GM12878 (cell line): ENCODE results near the gene CENATAC. TPM values are rescaled to one million over a fixed set of nuclear protein-coding genes. Genes with fewer than 3 reads are reported as not detected.
A peak's percentile ranks its signal among the peaks of the same experiment; 100 is the strongest.

Experiments
- BMI1 ChIP-seq: fragments of 450-650 bp; IDR thresholded peaks from 2 replicates; pipeline ENCODE4 v1.6.1; 2016; ENCODE audit warnings: mild to moderate bottlenecking, moderate library complexity, borderline replicate concordance
- JUNB ChIP-seq: IDR thresholded peaks from 2 replicates; pipeline ENCODE4 v1.6.1; 2016; ENCODE audit warnings: antibody characterized with exemption, mild to moderate bottlenecking
- LARP7 ChIP-seq: fragments of 450-650 bp; IDR thresholded peaks from 2 replicates; pipeline ENCODE4 v1.6.1; 2017; ENCODE audit warnings: mild to moderate bottlenecking
- MTA2 ChIP-seq: fragments of 450-650 bp; IDR thresholded peaks from 2 replicates; pipeline ENCODE4 v1.6.1; 2016; ENCODE audit warnings: low read depth, mild to moderate bottlenecking, moderate library complexity
- MYB ChIP-seq: fragments of 150-350 bp; IDR thresholded peaks from 2 replicates; pipeline ENCODE4 v1.6.1; 2014; ENCODE audit warnings: mild to moderate bottlenecking, low read depth, low read length, borderline replicate concordance
- POLR2AphosphoS2 ChIP-seq: IDR thresholded peaks from 2 replicates; pipeline ENCODE4 v1.6.1; 2011; ENCODE audit warnings: low read depth, mild to moderate bottlenecking, low read length, improper control_type of control experiment, moderate library complexity
- TCF7 ChIP-seq: IDR thresholded peaks from 2 replicates; pipeline ENCODE4 v1.6.1; 2014; ENCODE audit warnings: antibody characterized with exemption, borderline replicate concordance
- WRNIP1 ChIP-seq: IDR thresholded peaks from 2 replicates; pipeline ENCODE4 v1.6.1; 2011; ENCODE audit warnings: low read depth, low read length, improper control_type of control experiment, borderline replicate concordance
- ZBED1 ChIP-seq: IDR thresholded peaks from 2 replicates; pipeline ENCODE4 v1.6.1; 2016; ENCODE audit warnings: borderline replicate concordance
- ZNF24 ChIP-seq: fragments of 450-650 bp; IDR thresholded peaks from 2 replicates; pipeline ENCODE4 v1.6.1; 2017; ENCODE audit warnings: antibody characterized with exemption, mild to moderate bottlenecking
- polyA plus RNA-seq, 11 experiments: library from polyadenylated mRNA; depleted of rRNA in 4 of 11; unstranded in 6 of 11; stranded (reverse) in 5 of 11; fragments of >200 nt; fragmentation: Nextera tagmentation in 4 of 11; fragmentation: Illumina TruSeq in 1 of 11; extraction: Ambion mirVana in 4 of 11; extraction: Trizol in 1 of 11; gene quantifications; 1 replicate in 1 of 11; 2 replicates in 10 of 11; pipeline versions ENCODE4 v1.2.1 to v1.2.3, GENCODE V29; 2011 to 2016; ENCODE audit warnings: inconsistent platforms in 2 of 11, missing spikeins in 2 of 11, low read depth in 1 of 11
- total RNA-seq, 4 experiments: library from RNA; depleted of rRNA in 3 of 4; stranded (reverse); fragments of >200 nt in 3 of 4; fragmentation: Illumina TruSeq in 1 of 4; extraction: Trizol in 1 of 4; gene quantifications; 2 replicates each; pipeline versions ENCODE4 v1.2.1 to v1.2.3, GENCODE V29; 2013 to 2021
- TF ChIP-seq, protein P1 (sequence below): fragments of 450-650 bp; IDR thresholded peaks from 2 replicates; pipeline ENCODE4 v1.6.1; 2017; ENCODE audit warnings: mild to moderate bottlenecking, low read depth, inconsistent platforms; ENCODE audit not compliant: poor library complexity, severe bottlenecking
- TF ChIP-seq, protein P2 (sequence below): IDR thresholded peaks from 2 replicates; pipeline ENCODE4 v1.6.1; 2011; ENCODE audit warnings: low read depth, low read length, improper control_type of control experiment, borderline replicate concordance
- TF ChIP-seq, protein P3 (sequence below): IDR thresholded peaks from 2 replicates; pipeline ENCODE4 v1.6.1; 2011; ENCODE audit warnings: borderline replicate concordance, low read depth, mild to moderate bottlenecking, moderate library complexity, mixed read lengths, low read length; ENCODE audit not compliant: insufficient read depth; ENCODE audit errors: extremely low read length
- TF ChIP-seq, protein P4 (sequence below): IDR thresholded peaks from 2 replicates; pipeline ENCODE4 v1.6.1; 2012; ENCODE audit warnings: low read depth, low read length, improper control_type of control experiment
- TF ChIP-seq, protein P5 (sequence below): IDR thresholded peaks from 2 replicates; pipeline ENCODE4 v1.6.1; 2012; ENCODE audit warnings: mild to moderate bottlenecking, low read depth, low read length
- TF ChIP-seq, protein P6 (sequence below): IDR thresholded peaks from 2 replicates; pipeline ENCODE4 v1.6.1; 2011; ENCODE audit warnings: mild to moderate bottlenecking, low read depth, low read length, moderate library complexity; ENCODE audit not compliant: insufficient replicate concordance

Gene CENATAC
- total and polyA plus RNA-seq, 10 of the 15 experiments (the other 5 are each of a cell fraction or from before 2014, with no cell fraction given) = 4.8 to 37.1 (median 24.1) TPM

DNA sequence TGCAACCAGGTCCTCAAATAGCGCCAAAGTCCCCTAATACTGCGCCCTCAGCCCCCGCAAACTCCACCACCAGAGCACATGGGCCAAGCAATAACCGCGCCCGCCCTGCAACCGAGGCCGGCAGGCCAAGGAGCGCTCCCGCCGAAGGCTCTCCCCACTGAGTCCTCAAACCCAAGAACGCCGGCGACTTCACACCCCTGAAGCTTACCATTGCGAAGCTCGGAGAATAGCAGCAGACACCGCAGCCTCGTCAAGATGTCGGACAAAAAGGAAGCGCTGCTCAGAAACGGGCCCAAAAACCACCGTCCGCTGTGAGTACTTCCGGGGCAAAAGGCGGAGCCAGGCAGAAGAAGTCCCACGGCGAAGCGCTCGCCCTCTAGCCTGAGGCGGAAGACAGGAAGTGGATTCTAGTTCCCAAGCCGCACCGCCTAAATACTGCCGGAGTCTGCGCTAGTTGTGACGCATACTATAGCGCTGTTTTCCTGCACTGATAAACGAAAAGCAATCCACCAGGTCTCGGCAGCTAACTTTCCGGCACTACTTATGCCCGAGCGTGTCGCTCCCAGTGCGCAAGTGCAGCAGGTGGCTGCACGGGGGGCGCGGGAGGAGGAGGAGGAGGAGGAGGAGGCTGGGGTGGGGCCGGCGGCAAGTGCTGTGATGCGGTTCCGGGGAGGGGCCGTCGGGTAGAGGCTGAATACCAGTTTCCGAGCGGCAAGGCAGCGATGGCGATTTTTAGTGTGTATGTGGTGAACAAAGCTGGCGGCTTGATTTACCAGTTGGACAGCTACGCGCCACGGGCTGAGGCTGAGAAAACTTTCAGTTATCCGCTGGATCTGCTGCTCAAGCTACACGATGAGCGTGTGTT lies 20.4 kb downstream of the CENATAC start, which contains the start of the genes RPS25 and TRAPPC4 (continued):
- TF ChIP-seq, protein P1, sequence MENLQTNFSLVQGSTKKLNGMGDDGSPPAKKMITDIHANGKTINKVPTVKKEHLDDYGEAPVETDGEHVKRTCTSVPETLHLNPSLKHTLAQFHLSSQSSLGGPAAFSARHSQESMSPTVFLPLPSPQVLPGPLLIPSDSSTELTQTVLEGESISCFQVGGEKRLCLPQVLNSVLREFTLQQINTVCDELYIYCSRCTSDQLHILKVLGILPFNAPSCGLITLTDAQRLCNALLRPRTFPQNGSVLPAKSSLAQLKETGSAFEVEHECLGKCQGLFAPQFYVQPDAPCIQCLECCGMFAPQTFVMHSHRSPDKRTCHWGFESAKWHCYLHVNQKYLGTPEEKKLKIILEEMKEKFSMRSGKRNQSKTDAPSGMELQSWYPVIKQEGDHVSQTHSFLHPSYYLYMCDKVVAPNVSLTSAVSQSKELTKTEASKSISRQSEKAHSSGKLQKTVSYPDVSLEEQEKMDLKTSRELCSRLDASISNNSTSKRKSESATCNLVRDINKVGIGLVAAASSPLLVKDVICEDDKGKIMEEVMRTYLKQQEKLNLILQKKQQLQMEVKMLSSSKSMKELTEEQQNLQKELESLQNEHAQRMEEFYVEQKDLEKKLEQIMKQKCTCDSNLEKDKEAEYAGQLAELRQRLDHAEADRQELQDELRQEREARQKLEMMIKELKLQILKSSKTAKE = peak; percentile 19
- TF ChIP-seq LARP7 (no peak; the same call in 1 of the 2 replicates), MTA2 (peak; percentile 94), POLR2AphosphoS2 (peak; percentile 59; the same call in 1 of the 2 replicates), BMI1 (no peak), TCF7 (no peak), JUNB (no peak), ZBED1 (no peak), WRNIP1 (no peak), ZNF24 (no peak), MYB (no peak)
- TF ChIP-seq, protein P2, sequence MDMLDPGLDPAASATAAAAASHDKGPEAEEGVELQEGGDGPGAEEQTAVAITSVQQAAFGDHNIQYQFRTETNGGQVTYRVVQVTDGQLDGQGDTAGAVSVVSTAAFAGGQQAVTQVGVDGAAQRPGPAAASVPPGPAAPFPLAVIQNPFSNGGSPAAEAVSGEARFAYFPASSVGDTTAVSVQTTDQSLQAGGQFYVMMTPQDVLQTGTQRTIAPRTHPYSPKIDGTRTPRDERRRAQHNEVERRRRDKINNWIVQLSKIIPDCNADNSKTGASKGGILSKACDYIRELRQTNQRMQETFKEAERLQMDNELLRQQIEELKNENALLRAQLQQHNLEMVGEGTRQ = no peak
- TF ChIP-seq, protein P3, sequence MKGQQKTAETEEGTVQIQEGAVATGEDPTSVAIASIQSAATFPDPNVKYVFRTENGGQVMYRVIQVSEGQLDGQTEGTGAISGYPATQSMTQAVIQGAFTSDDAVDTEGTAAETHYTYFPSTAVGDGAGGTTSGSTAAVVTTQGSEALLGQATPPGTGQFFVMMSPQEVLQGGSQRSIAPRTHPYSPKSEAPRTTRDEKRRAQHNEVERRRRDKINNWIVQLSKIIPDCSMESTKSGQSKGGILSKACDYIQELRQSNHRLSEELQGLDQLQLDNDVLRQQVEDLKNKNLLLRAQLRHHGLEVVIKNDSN = no peak
- TF ChIP-seq, protein P4, sequence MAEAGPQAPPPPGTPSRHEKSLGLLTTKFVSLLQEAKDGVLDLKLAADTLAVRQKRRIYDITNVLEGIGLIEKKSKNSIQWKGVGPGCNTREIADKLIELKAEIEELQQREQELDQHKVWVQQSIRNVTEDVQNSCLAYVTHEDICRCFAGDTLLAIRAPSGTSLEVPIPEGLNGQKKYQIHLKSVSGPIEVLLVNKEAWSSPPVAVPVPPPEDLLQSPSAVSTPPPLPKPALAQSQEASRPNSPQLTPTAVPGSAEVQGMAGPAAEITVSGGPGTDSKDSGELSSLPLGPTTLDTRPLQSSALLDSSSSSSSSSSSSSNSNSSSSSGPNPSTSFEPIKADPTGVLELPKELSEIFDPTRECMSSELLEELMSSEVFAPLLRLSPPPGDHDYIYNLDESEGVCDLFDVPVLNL = peak; percentile 6; the same call in 1 of the 2 replicates
- TF ChIP-seq, protein P5, sequence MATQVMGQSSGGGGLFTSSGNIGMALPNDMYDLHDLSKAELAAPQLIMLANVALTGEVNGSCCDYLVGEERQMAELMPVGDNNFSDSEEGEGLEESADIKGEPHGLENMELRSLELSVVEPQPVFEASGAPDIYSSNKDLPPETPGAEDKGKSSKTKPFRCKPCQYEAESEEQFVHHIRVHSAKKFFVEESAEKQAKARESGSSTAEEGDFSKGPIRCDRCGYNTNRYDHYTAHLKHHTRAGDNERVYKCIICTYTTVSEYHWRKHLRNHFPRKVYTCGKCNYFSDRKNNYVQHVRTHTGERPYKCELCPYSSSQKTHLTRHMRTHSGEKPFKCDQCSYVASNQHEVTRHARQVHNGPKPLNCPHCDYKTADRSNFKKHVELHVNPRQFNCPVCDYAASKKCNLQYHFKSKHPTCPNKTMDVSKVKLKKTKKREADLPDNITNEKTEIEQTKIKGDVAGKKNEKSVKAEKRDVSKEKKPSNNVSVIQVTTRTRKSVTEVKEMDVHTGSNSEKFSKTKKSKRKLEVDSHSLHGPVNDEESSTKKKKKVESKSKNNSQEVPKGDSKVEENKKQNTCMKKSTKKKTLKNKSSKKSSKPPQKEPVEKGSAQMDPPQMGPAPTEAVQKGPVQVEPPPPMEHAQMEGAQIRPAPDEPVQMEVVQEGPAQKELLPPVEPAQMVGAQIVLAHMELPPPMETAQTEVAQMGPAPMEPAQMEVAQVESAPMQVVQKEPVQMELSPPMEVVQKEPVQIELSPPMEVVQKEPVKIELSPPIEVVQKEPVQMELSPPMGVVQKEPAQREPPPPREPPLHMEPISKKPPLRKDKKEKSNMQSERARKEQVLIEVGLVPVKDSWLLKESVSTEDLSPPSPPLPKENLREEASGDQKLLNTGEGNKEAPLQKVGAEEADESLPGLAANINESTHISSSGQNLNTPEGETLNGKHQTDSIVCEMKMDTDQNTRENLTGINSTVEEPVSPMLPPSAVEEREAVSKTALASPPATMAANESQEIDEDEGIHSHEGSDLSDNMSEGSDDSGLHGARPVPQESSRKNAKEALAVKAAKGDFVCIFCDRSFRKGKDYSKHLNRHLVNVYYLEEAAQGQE = peak; percentile 7; the same call in 1 of the 2 replicates
- TF ChIP-seq, protein P6, sequence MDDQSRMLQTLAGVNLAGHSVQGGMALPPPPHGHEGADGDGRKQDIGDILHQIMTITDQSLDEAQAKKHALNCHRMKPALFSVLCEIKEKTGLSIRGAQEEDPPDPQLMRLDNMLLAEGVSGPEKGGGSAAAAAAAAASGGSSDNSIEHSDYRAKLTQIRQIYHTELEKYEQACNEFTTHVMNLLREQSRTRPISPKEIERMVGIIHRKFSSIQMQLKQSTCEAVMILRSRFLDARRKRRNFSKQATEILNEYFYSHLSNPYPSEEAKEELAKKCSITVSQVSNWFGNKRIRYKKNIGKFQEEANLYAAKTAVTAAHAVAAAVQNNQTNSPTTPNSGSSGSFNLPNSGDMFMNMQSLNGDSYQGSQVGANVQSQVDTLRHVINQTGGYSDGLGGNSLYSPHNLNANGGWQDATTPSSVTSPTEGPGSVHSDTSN = no peak
- TF ChIP-seq, all 136 proteins: peak for 67
